Psoas muscle (tissue), 8 donors: ENCODE results near the gene CAMK2N2. TPM values are rescaled to one million over a fixed set of nuclear protein-coding genes. Genes with fewer than 3 reads are reported as not detected.

ENCODE experiments used
- ATAC-seq, 4 donors: fragments of 200-7000 bp; cut with Tn5 transposase; one replicate each; pipeline ENCODE4 v1.9.1; 2020; ENCODE audit warnings: moderate library complexity in 3 of 4, mild to moderate bottlenecking in 2 of 4
- DNase-seq, 2 donors: peaks; one replicate each; pipeline ENCODE4 v3.0.0-alpha.2; 2020
- H3K27ac ChIP-seq: fragments of 200-600 bp; one replicate; pipeline ENCODE4 v1.8.0; 2022
- H3K27me3 ChIP-seq, 3 donors: fragments of 200-600 bp in 1 of 3; one replicate each; pipeline versions ENCODE4 v1.6.1 to v1.8.0; 2013 to 2022; ENCODE audit warnings: low read length in 2 of 3, mild to moderate bottlenecking in 2 of 3, moderate library complexity in 1 of 3; ENCODE audit not compliant: insufficient read depth in 3 of 3
- H3K36me3 ChIP-seq, 2 donors: fragments of 200-600 bp in 1 of 2; one replicate each; pipeline versions ENCODE4 v1.6.1 to v1.8.0; 2013 to 2022; ENCODE audit warnings: low read depth in 1 of 2, mild to moderate bottlenecking in 1 of 2, moderate library complexity in 1 of 2; ENCODE audit not compliant: insufficient read depth in 1 of 2
- H3K4me1 ChIP-seq: fragments of 200-600 bp; one replicate; pipeline ENCODE4 v1.8.0; 2022
- H3K4me3 ChIP-seq: fragments of 200-600 bp; one replicate; pipeline ENCODE4 v1.8.0; 2022; ENCODE audit warnings: mild to moderate bottlenecking
- H3K9me3 ChIP-seq: fragments of 200-600 bp; one replicate; pipeline ENCODE4 v1.8.0; 2022
- WGBS, 3 donors: extraction: QIAGEN DNeasy Blood & Tissue Kit; methylation state at CpG; one replicate each; pipeline versions ENCODE4 v1.1.6 to v1.1.7; 2013; 5-methylcytosine and 5-hydroxymethylcytosine counted together
- intact Hi-C, 2 donors: fragments of 100-400 bp; cut with DNase I; formaldehyde crosslinking; loops; one replicate each; pipeline versions ENCODE4 v1.11.0 to v1.14.2; 2022
- polyA plus RNA-seq, 3 donors: library from polyadenylated mRNA; stranded (reverse); fragments of 200-250 nt; gene quantifications; one replicate each; pipeline ENCODE4 v1.2.3, GENCODE V29; 2013
- total RNA-seq, 4 donors: library from RNA; stranded (reverse); fragmentation: NEBNext Ultra II Directional in 2 of 4; extraction: Animal tissue kit (Norgen Biotek cat#: 25700) in 2 of 4; gene quantifications; one replicate each; pipeline versions ENCODE4 v1.2.1 to v1.2.4, GENCODE V29; 2021 to 2023
- TF ChIP-seq, protein P1 (sequence below): fragments of 200-600 bp; IDR thresholded peaks from one replicate; pipeline ENCODE4 v1.8.0; 2022; ENCODE audit warnings: antibody characterized with exemption
- donor health status: healthy with polysubstance abuse.
- donor health status: DM: no; HTN: no; CAD: no; lungs with moderate emphysema.
- donor health status: Bipolar disorder and iron deficiency.
- donor health status: healthy.
- donor health status: DM: yes; HTN: yes; CAD: no.
- donor health status: DM: no; HTN: no; CAD: no.
- donor health status: DM: no; HTN: no; CAD: no.
- donor health status: DM: yes; HTN: yes; CAD: no.

Gene CAMK2N2
- total and polyA plus RNA-seq, 7 donors = 0.01 to 0.52 TPM; not detected in 5

DNA sequence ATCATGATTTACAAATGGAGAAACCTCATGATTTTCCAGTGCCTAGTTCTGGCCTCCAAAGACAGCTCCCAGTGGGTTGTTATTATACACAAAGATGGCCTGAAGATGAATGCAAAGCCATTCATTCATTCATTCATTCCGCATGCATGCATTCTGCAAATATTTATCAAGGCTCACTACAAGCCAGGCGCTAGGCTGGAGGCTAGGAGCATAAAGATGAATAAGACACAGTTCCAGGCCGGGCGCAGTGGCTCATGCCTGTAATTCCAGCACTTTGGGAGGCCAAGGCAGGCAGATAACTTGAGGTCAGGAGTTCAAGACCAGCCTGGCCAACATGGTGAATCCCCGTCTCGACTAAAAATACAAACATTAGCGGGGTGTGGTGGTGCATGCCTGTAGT, 35.3 kb upstream of the CAMK2N2 start:
- H3K9me3 ChIP-seq = no peaks in the 10 kb centered on the region
- TF ChIP-seq, protein P1, sequence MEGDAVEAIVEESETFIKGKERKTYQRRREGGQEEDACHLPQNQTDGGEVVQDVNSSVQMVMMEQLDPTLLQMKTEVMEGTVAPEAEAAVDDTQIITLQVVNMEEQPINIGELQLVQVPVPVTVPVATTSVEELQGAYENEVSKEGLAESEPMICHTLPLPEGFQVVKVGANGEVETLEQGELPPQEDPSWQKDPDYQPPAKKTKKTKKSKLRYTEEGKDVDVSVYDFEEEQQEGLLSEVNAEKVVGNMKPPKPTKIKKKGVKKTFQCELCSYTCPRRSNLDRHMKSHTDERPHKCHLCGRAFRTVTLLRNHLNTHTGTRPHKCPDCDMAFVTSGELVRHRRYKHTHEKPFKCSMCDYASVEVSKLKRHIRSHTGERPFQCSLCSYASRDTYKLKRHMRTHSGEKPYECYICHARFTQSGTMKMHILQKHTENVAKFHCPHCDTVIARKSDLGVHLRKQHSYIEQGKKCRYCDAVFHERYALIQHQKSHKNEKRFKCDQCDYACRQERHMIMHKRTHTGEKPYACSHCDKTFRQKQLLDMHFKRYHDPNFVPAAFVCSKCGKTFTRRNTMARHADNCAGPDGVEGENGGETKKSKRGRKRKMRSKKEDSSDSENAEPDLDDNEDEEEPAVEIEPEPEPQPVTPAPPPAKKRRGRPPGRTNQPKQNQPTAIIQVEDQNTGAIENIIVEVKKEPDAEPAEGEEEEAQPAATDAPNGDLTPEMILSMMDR = no peak
- DNase-seq (no peak), ATAC-seq (no peak)
- intact Hi-C loops = loop anchor here in 1 of 2 donors (5.0 kb wide), 1 partner anchor 159 kb away; the partner anchor contains the start of gene EIF2B5
- peaks cover 23% of the 10 kb centered on the region for H3K4me1 ChIP-seq
- no peaks in the 10 kb centered on the region for H3K27me3 ChIP-seq
- WGBS, 3 donors = 78 to 90% (median 79%) methylated on average over 7 of the region's 7 CpGs
- H3K36me3 ChIP-seq = peaks cover 9 to 19% of the 10 kb centered on the region in 2 donors
- H3K4me3 ChIP-seq = no peak overlapping the region
- no peak overlapping the region for H3K27ac ChIP-seq

- Histone ChIP-seq H3K4me1 (peaks cover 14% of the 10 kb centered on the region), H3K36me3 (peaks cover 6 to 10% of the 10 kb centered on the region in 2 donors), H3K27me3 (no peaks in the 10 kb centered on the region), H3K9me3 (no peaks in the 10 kb centered on the region), H3K27ac (no peak overlapping the region), H3K4me3 (no peak overlapping the region)
- WGBS, 3 donors = 61 to 64% (median 62%) methylated on average over 3 of the region's 3 CpGs
- TF ChIP-seq, protein P1 = no peak
- ATAC-seq (no peak), DNase-seq (no peak)
- intact Hi-C loops = loop anchor here in 1 of 2 donors (5.0 kb wide), 1 partner anchor 158 kb away; the partner anchor contains the start of gene EIF2B5
Measured at GRCh38 chr3:184295771-184296170, 34.4 kb upstream of the CAMK2N2 start.

DNA sequence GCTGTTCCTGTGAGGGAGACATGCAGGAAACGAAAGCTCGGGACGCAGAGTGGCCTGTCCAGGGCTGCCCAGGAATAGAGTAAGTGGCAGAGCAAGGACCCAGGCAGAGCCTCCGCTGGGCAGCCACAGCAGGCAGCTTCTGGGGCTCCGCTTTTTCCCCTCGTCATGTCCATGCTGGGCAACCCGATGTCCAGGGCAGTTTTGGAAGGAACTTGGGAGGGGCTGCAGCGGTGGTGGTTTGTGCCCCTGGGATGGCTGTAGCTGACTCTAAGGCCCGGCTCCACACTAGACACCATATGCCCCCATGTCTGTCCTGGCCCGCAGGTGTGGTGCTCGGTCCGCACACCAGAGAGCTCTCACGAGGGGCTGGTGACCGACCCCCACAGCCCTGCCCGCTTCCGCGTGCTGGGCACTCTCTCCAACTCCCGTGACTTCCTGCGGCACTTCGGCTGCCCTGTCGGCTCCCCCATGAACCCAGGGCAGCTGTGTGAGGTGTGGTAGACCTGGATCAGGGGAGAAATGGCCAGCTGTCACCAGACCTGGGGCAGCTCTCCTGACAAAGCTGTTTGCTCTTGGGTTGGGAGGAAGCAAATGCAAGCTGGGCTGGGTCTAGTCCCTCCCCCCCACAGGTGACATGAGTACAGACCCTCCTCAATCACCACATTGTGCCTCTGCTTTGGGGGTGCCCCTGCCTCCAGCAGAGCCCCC, 30.5 kb upstream of the CAMK2N2 start:
- WGBS, 3 donors = 89 to 93% (median 90%) methylated on average over 20 to 21 of the region's 21 CpGs
- TF ChIP-seq, protein P1 = no peak
- no peak overlapping the region for H3K27ac ChIP-seq
- DNase-seq (no peak), ATAC-seq (no peak)
- no peak overlapping the region for H3K4me3 ChIP-seq
- no peaks in the 10 kb centered on the region for H3K9me3 ChIP-seq
- no peaks in the 10 kb centered on the region for H3K27me3 ChIP-seq
- intact Hi-C loops = loop anchor here in 1 of 2 donors (5.0 kb wide), 1 partner anchor 395 kb away; no protein-coding TSS in a partner anchor
- no peaks in the 10 kb centered on the region for H3K4me1 ChIP-seq
- no peaks in the 10 kb centered on the region for H3K36me3 ChIP-seq

DNA sequence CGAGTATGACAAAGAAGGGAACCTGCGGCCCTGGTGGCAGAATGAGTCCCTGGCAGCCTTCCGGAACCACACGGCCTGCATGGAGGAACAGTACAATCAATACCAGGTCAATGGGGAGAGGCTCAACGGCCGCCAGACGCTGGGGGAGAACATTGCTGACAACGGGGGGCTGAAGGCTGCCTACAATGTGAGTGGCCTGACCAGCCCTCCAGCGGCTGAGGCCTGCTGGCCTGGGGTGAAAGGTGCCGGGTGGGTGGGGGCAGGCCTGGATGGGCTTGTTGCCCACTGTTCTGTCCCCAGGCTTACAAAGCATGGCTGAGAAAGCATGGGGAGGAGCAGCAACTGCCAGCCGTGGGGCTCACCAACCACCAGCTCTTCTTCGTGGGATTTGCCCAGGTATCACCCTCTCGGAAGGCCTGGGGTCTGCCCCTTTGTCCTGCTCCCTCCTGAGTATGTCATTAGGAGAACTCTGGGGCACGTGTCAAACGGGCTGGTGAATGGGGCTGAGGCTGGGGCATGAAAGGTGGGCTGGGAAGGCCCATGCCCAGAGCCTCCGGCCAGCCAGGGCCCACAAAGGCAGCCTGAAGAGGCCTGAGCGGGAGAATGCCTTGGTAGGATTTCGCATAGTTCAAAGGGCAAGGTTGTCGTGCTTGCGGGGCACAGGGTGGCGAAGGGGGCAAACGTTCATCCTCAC, 29.8 kb upstream of the CAMK2N2 start:
- WGBS, 3 donors = 85 to 88% (median 86%) methylated on average over 22 of the region's 22 CpGs
- ATAC-seq = no peak
- intact Hi-C loops = loop anchor here in 1 of 2 donors (5.0 kb wide), 1 partner anchor 394 kb away; no protein-coding TSS in a partner anchor

More for the DNA sequence above, 29.8 kb upstream of the CAMK2N2 start:
- Histone ChIP-seq H3K4me1 (no peaks in the 10 kb centered on the region), H3K36me3 (no peaks in the 10 kb centered on the region), H3K4me3 (no peak overlapping the region), H3K27ac (no peak overlapping the region), H3K27me3 (no peaks in the 10 kb centered on the region), H3K9me3 (no peaks in the 10 kb centered on the region)
- DNase-seq = no peak
- TF ChIP-seq, protein P1 = no peak
